Gastroesophageal sphincter (tissue), 4 donors: Measurements from ENCODE around the gene RAB6C. TPM values are rescaled to one million over a fixed set of nuclear protein-coding genes. Genes with fewer than 3 reads are reported as not detected.
"Not testable (repeated sequence)": the region's sequence is repeated elsewhere in the genome, so short reads cannot be mapped to it uniquely, and the experiment has no call there.

Experiments
- ATAC-seq: fragments of 150-250 bp; one replicate; pipeline ENCODE4 v1.9.1; 2016; ENCODE audit warnings: mild to moderate bottlenecking, moderate library complexity
- H3K27ac ChIP-seq, 4 donors: fragments of 200-600 bp; sonication (generic) in 3 of 4; 1 replicate in 3 of 4; 2 replicates in 1 of 4; pipeline ENCODE4 v1.5.1; 2016 to 2019
- H3K27me3 ChIP-seq: fragments of 200-600 bp; sonication (generic); one replicate; pipeline ENCODE4 v1.5.1; 2019
- H3K36me3 ChIP-seq, 2 donors: fragments of 200-600 bp; sonication (generic); one replicate each; pipeline ENCODE4 v1.5.1; 2019; ENCODE audit warnings: control low read depth in 1 of 2
- H3K4me1 ChIP-seq, 3 donors: fragments of 200-600 bp; sonication (generic); 1 replicate in 2 of 3; 2 replicates in 1 of 3; pipeline ENCODE4 v1.5.1; 2016 to 2019; ENCODE audit warnings: control low read depth in 2 of 3
- H3K4me3 ChIP-seq, 2 donors: fragments of 200-600 bp; sonication (generic); one replicate each; pipeline ENCODE4 v1.5.1; 2019; ENCODE audit warnings: mild to moderate bottlenecking in 1 of 2, moderate library complexity in 1 of 2
- H3K9me3 ChIP-seq, 3 donors: fragments of 200-600 bp; sonication (generic); one replicate each; pipeline ENCODE4 v1.5.1; 2017 to 2019; ENCODE audit warnings: control low read depth in 2 of 3
- CTCF ChIP-seq, 4 experiments: fragments of 200-600 bp in 2 of 4; fragments of 450-650 bp in 2 of 4; sonication (generic) in 1 of 4; IDR thresholded peaks; one replicate each; pipeline ENCODE4 v1.5.1; 2017 to 2019; ENCODE audit warnings: antibody characterized with exemption in 4 of 4, mild to moderate bottlenecking in 2 of 4, moderate library complexity in 2 of 4
- EP300 ChIP-seq: sonication (generic); formaldehyde crosslinking; IDR thresholded peaks from one replicate; pipeline ENCODE4 v1.6.1; 2017; ENCODE audit warnings: antibody characterized with exemption, mild to moderate bottlenecking
- POLR2A ChIP-seq, 2 donors: fragments of 450-650 bp; IDR thresholded peaks; one replicate each; pipeline ENCODE4 v1.6.1; 2017; ENCODE audit warnings: antibody characterized with exemption in 2 of 2, mild to moderate bottlenecking in 2 of 2, moderate library complexity in 1 of 2
- POLR2AphosphoS5 ChIP-seq: sonication (generic); formaldehyde crosslinking; IDR thresholded peaks from one replicate; pipeline ENCODE4 v1.6.1; 2017; ENCODE audit warnings: antibody characterized with exemption
- WGBS, 2 donors: methylation state at CpG; one replicate each; pipeline ENCODE4 v1.1.5; 2018; ENCODE audit warnings: low coverage in 1 of 2; 5-methylcytosine and 5-hydroxymethylcytosine counted together
- total RNA-seq, 4 donors: library from RNA; depleted of rRNA; stranded (reverse); fragments of >200 nt; gene quantifications; one replicate each; pipeline ENCODE4 v1.1.0, GENCODE V29; 2016

Gene RAB6C
- total RNA-seq, 4 donors from 2014 or later: 0.42 to 1.9 (median 0.46) TPM; not detected in 1

GRCh38 chr2:129936334-129936934 lies 43.0 kb upstream of the RAB6C start:
- H3K27me3 ChIP-seq: peaks cover 52% of the 10 kb centered on the region
- no peak for ATAC-seq
- H3K4me3 ChIP-seq: no peak overlapping the region
- H3K9me3 ChIP-seq: no peaks in the 10 kb centered on the region
- H3K4me1 ChIP-seq: peaks cover 0 to 8% (median 0%) of the 10 kb centered on the region in 3 donors
- no peaks in the 10 kb centered on the region for H3K36me3 ChIP-seq
- 40 to 77% methylated on average over 9 of the region's 9 CpGs for WGBS, 2 donors
- H3K27ac ChIP-seq: no peak overlapping the region
- TF ChIP-seq POLR2A (IDR thresholded peaks at IDR 0.05) (no peak), CTCF (IDR thresholded peaks at IDR 0.05) (peak in 1 of 4 experiments; percentile 53), EP300 (no peak), POLR2AphosphoS5 (no peak)

GRCh38 chr2:129938850-129939471 lies 40.5 kb upstream of the RAB6C start:
- peaks cover 29% of the 10 kb centered on the region for H3K27me3 ChIP-seq
- H3K4me1 ChIP-seq, H3K4me3 ChIP-seq, H3K27ac ChIP-seq, H3K9me3 ChIP-seq, H3K36me3 ChIP-seq, ATAC-seq: not testable (repeated sequence)
- WGBS, 2 donors: 63 to 100% methylated on average over 1 to 7 of the region's 7 CpGs

GRCh38 chr2:129943456-129943855 lies 36.0 kb upstream of the RAB6C start:
- not testable (repeated sequence) for H3K27ac ChIP-seq, H3K4me3 ChIP-seq
- WGBS, 2 donors: 67 to 86% methylated on average over 4 to 6 of the region's 8 CpGs

GRCh38 chr2:129945557-129945956 lies 33.9 kb upstream of the RAB6C start:
- H3K27ac ChIP-seq: no peak overlapping the region
- H3K36me3 ChIP-seq: no peaks in the 10 kb centered on the region
- no peaks in the 10 kb centered on the region for H3K27me3 ChIP-seq
- TF ChIP-seq POLR2AphosphoS5 (no peak), EP300 (no peak), CTCF (IDR thresholded peaks at IDR 0.05) (no peak), POLR2A (IDR thresholded peaks at IDR 0.05) (no peak)
- H3K9me3 ChIP-seq: no peaks in the 10 kb centered on the region
- ATAC-seq: no peak
- no peaks in the 10 kb centered on the region for H3K4me1 ChIP-seq
- no peak overlapping the region for H3K4me3 ChIP-seq

More at GRCh38 chr2:129943456-129943855, 36.0 kb upstream of the RAB6C start:
- H3K9me3 ChIP-seq, ATAC-seq, H3K27me3 ChIP-seq, H3K4me1 ChIP-seq, H3K36me3 ChIP-seq: not testable (repeated sequence)

- not testable (repeated sequence) for H3K27ac ChIP-seq, H3K4me1 ChIP-seq, H3K27me3 ChIP-seq, H3K4me3 ChIP-seq, ATAC-seq, H3K9me3 ChIP-seq, H3K36me3 ChIP-seq
- 50 to 61% methylated on average over 2 of the region's 2 CpGs for WGBS, 2 donors
Observed at GRCh38 chr2:129947712-129948111, 31.8 kb upstream of the RAB6C start.

- H3K36me3 ChIP-seq, ATAC-seq, H3K4me3 ChIP-seq, H3K4me1 ChIP-seq, H3K27me3 ChIP-seq, H3K27ac ChIP-seq, H3K9me3 ChIP-seq: not testable (repeated sequence)
- WGBS, 2 donors: 62% methylated on average over 6 of the region's 6 CpGs; no CpG with 5 or more reads in 1 of the 2 donors
Observed at GRCh38 chr2:129956171-129956570, 23.3 kb upstream of the RAB6C start.

- 55 to 74% methylated on average over 2 to 4 of the region's 4 CpGs for WGBS, 2 donors
- H3K4me3 ChIP-seq: no peak overlapping the region
- peaks cover 9% of the 10 kb centered on the region for H3K27me3 ChIP-seq
- TF ChIP-seq CTCF (IDR thresholded peaks at IDR 0.05) (no peak), POLR2A (IDR thresholded peaks at IDR 0.05) (no peak)
- no peaks in the 10 kb centered on the region for H3K9me3 ChIP-seq
- ATAC-seq: no peak
- H3K36me3 ChIP-seq: no peaks in the 10 kb centered on the region
- H3K4me1 ChIP-seq: no peaks in the 10 kb centered on the region
- H3K27ac ChIP-seq: no peak overlapping the region
Observed at GRCh38 chr2:129957891-129958290, 21.6 kb upstream of the RAB6C start.

GRCh38 chr2:129958736-129959135 lies 20.7 kb upstream of the RAB6C start:
- not testable (repeated sequence) for ATAC-seq, H3K27me3 ChIP-seq, H3K9me3 ChIP-seq, H3K36me3 ChIP-seq, H3K27ac ChIP-seq, H3K4me1 ChIP-seq, H3K4me3 ChIP-seq
- WGBS, 2 donors: 45 to 63% methylated on average over 3 to 4 of the region's 4 CpGs

- not testable (repeated sequence) for H3K27ac ChIP-seq, H3K36me3 ChIP-seq, H3K4me1 ChIP-seq, ATAC-seq, H3K4me3 ChIP-seq, H3K9me3 ChIP-seq, H3K27me3 ChIP-seq
- 21 to 29% methylated on average over 4 of the region's 4 CpGs for WGBS, 2 donors
Observed at GRCh38 chr2:129968605-129969004, 10.9 kb upstream of the RAB6C start.
